CD4-positive, CD25-positive, alpha-beta regulatory T cell (primary cell): Measurements from ENCODE around the gene UBE2F. TPM values are rescaled to one million over a fixed set of nuclear protein-coding genes. Genes with fewer than 3 reads are reported as not detected.
A peak's percentile ranks its signal among the peaks of the same experiment; 100 is the strongest.

ENCODE experiments used
- ATAC-seq, 2 donors: fragments of 150-1000 bp; cut with Tn5 transposase; one replicate each; pipeline ENCODE4 v1.10.0; 2021; ENCODE audit warnings: low read depth in 2 of 2, moderate number of reproducible peaks in 2 of 2, moderate library complexity in 1 of 2
- DNase-seq, 3 donors: peaks; one replicate each; pipeline versions ENCODE4 v3.0.0 to v3.0.0-alpha.2; 2012 to 2022; ENCODE audit warnings: mixed read lengths in 1 of 3
- H3K27ac ChIP-seq: one replicate; pipeline ENCODE4 v1.7.0; 2013; ENCODE audit warnings: mild to moderate bottlenecking, low read length; ENCODE audit not compliant: insufficient read depth, poor library complexity, severe bottlenecking
- H3K27me3 ChIP-seq: one replicate; pipeline ENCODE4 v1.7.0; 2013; ENCODE audit warnings: low read length; ENCODE audit not compliant: control insufficient read depth, insufficient read depth
- H3K36me3 ChIP-seq: one replicate; pipeline ENCODE4 v1.7.0; 2013; ENCODE audit warnings: mild to moderate bottlenecking, low read length, moderate library complexity; ENCODE audit not compliant: control insufficient read depth, insufficient read depth
- H3K4me1 ChIP-seq: 2 replicates; pipeline ENCODE4 v1.7.0; 2013; ENCODE audit warnings: mild to moderate bottlenecking, low read length; ENCODE audit not compliant: insufficient read depth, control insufficient read depth, poor library complexity, severe bottlenecking
- H3K4me3 ChIP-seq: one replicate; pipeline ENCODE4 v1.7.0; 2013; ENCODE audit warnings: low read depth, mild to moderate bottlenecking, low read length, moderate library complexity
- H3K9me3 ChIP-seq, 2 experiments: 1 replicate in 1 of 2; 2 replicates in 1 of 2; pipeline ENCODE4 v1.7.0; 2013; ENCODE audit warnings: low read length in 2 of 2, mild to moderate bottlenecking in 1 of 2, moderate library complexity in 1 of 2; ENCODE audit not compliant: control insufficient read depth in 2 of 2
- H3K27ac Mint-ChIP-seq, 3 donors: one replicate each; pipeline ENCODE4 v1.8.0; 2020 to 2022; ENCODE audit warnings: mild to moderate bottlenecking in 3 of 3, mixed read lengths in 3 of 3, moderate library complexity in 2 of 3
- H3K27me3 Mint-ChIP-seq: one replicate; pipeline ENCODE4 v1.8.0; 2022; ENCODE audit warnings: mild to moderate bottlenecking, mixed read lengths
- H3K36me3 Mint-ChIP-seq: one replicate; pipeline ENCODE4 v1.8.0; 2020; ENCODE audit warnings: mixed read lengths
- H3K4me1 Mint-ChIP-seq, 4 donors: one replicate each; pipeline ENCODE4 v1.8.0; 2020 to 2022; ENCODE audit warnings: mixed read lengths in 4 of 4, mild to moderate bottlenecking in 1 of 4
- H3K4me3 Mint-ChIP-seq, 4 donors: one replicate each; pipeline ENCODE4 v1.8.0; 2020 to 2022; ENCODE audit warnings: mild to moderate bottlenecking in 4 of 4, mixed read lengths in 4 of 4, moderate library complexity in 3 of 4
- H3K9me3 Mint-ChIP-seq, 7 donors: one replicate each; pipeline ENCODE4 v1.8.0; 2020 to 2022; ENCODE audit warnings: mixed read lengths in 7 of 7, mild to moderate bottlenecking in 3 of 7, moderate library complexity in 2 of 7
- polyA plus RNA-seq, 4 donors: library from polyadenylated mRNA; unstranded; fragments of 300-500 nt; fragmentation: Illumina TruSeq; gene quantifications; one replicate each; pipeline ENCODE4 v1.2.3, GENCODE V29; 2021
- total RNA-seq: library from RNA; stranded (reverse); gene quantifications from one replicate; pipeline ENCODE4 v1.2.3, GENCODE V29; 2022

Gene UBE2F
- total RNA-seq (44.3 TPM), polyA plus RNA-seq (100 to 1,000 TPM in 3 of 4 donors, 10 to 100 TPM in 1; 75.2 to 137 (median 120) TPM)

GRCh38 chr2:237966565-237967462 lies at the start of gene UBE2F:
Gene UBE2F, plus strand, starts transcription at chr2:237967014. Its CDS starts 6,094 bp downstream, at chr2:237973108.
- peaks cover 19 to 45% (median 36%) of the 10 kb centered on the region in 4 donors for H3K4me1 Mint-ChIP-seq
- no peaks in the 10 kb centered on the region for H3K36me3 ChIP-seq
- no peaks in the 10 kb centered on the region for H3K27me3 ChIP-seq
- ATAC-seq (peak; percentile 94 to 97), DNase-seq (peak; percentile 94 to 97 (median 97))
- H3K4me1 ChIP-seq, result peaks cover 35% of the 10 kb centered on the region
- H3K4me3 Mint-ChIP-seq, result peak within 1 kb of the TSS; percentile 88 to 97 (median 92)
- peaks cover 11% of the 10 kb centered on the region for H3K27me3 Mint-ChIP-seq
- H3K27ac ChIP-seq, result peak within 1 kb of the TSS; percentile 41
- peaks cover 6% of the 10 kb centered on the region for H3K36me3 Mint-ChIP-seq
- H3K9me3 ChIP-seq, result peaks cover 10 to 14% of the 10 kb centered on the region in 2 experiments
- peak within 1 kb of the TSS; percentile 86 to 93 (median 93) for H3K27ac Mint-ChIP-seq
- H3K4me3 ChIP-seq, result peak within 1 kb of the TSS; percentile 80
- H3K9me3 Mint-ChIP-seq, result peaks cover 0 to 17% (median 3%) of the 10 kb centered on the region in 7 donors

GRCh38 chr2:237917696-237918374 lies 49.0 kb upstream of the UBE2F start:
- no peak overlapping the region for H3K27ac Mint-ChIP-seq
- H3K4me3 Mint-ChIP-seq, result no peak overlapping the region
- DNase-seq, result no peak
- Histone ChIP-seq H3K27ac (no peak overlapping the region), H3K27me3 (no peaks in the 10 kb centered on the region), H3K9me3 (no peaks in the 10 kb centered on the region), H3K36me3 (no peaks in the 10 kb centered on the region), H3K4me1 (no peaks in the 10 kb centered on the region), H3K4me3 (no peak overlapping the region)
- H3K36me3 Mint-ChIP-seq, result no peaks in the 10 kb centered on the region
- no peak for ATAC-seq
- H3K27me3 Mint-ChIP-seq, result no peaks in the 10 kb centered on the region
- no peaks in the 10 kb centered on the region for H3K9me3 Mint-ChIP-seq
- H3K4me1 Mint-ChIP-seq, result peaks cover 0 to 13% (median 3%) of the 10 kb centered on the region in 4 donors

GRCh38 chr2:237919593-237919992 lies 47.2 kb upstream of the UBE2F start:
- no peaks in the 10 kb centered on the region for H3K9me3 ChIP-seq
- H3K36me3 ChIP-seq, result no peaks in the 10 kb centered on the region
- H3K27me3 Mint-ChIP-seq, result no peaks in the 10 kb centered on the region
- no peak overlapping the region for H3K4me3 ChIP-seq
- H3K36me3 Mint-ChIP-seq, result no peaks in the 10 kb centered on the region
- H3K4me3 Mint-ChIP-seq, result no peak overlapping the region
- H3K9me3 Mint-ChIP-seq, result no peaks in the 10 kb centered on the region
- no peaks in the 10 kb centered on the region for H3K27me3 ChIP-seq
- peaks cover 6 to 27% (median 11%) of the 10 kb centered on the region in 4 donors for H3K4me1 Mint-ChIP-seq
- no peak overlapping the region for H3K27ac ChIP-seq
- no peak for DNase-seq
- H3K27ac Mint-ChIP-seq, result peak overlapping the region in 1 of 3 donors; percentile 25
- no peak for ATAC-seq
- H3K4me1 ChIP-seq, result peaks cover 5% of the 10 kb centered on the region

GRCh38 chr2:237920673-237921072 lies 46.1 kb upstream of the UBE2F start:
- Mint-ChIP-seq H3K36me3 (no peaks in the 10 kb centered on the region), H3K4me1 (peaks cover 9 to 30% (median 14%) of the 10 kb centered on the region in 4 donors), H3K9me3 (no peaks in the 10 kb centered on the region), H3K4me3 (no peak overlapping the region), H3K27me3 (no peaks in the 10 kb centered on the region), H3K27ac (no peak overlapping the region)
- Histone ChIP-seq H3K27ac (no peak overlapping the region), H3K9me3 (no peaks in the 10 kb centered on the region), H3K27me3 (no peaks in the 10 kb centered on the region), H3K4me1 (peaks cover 5% of the 10 kb centered on the region), H3K36me3 (no peaks in the 10 kb centered on the region), H3K4me3 (no peak overlapping the region)
- no peak for ATAC-seq
- DNase-seq, result no peak

- DNase-seq, result no peak
- Histone ChIP-seq H3K9me3 (no peaks in the 10 kb centered on the region), H3K4me1 (peaks cover 12% of the 10 kb centered on the region), H3K27ac (no peak overlapping the region), H3K27me3 (no peaks in the 10 kb centered on the region), H3K4me3 (no peak overlapping the region), H3K36me3 (no peaks in the 10 kb centered on the region)
- peak overlapping the region in 2 of 4 donors; percentile 5 to 21 for H3K4me3 Mint-ChIP-seq
- peaks cover 11 to 38% (median 20%) of the 10 kb centered on the region in 4 donors for H3K4me1 Mint-ChIP-seq
- no peak overlapping the region for H3K27ac Mint-ChIP-seq
- no peaks in the 10 kb centered on the region for H3K36me3 Mint-ChIP-seq
- H3K27me3 Mint-ChIP-seq, result no peaks in the 10 kb centered on the region
- H3K9me3 Mint-ChIP-seq, result no peaks in the 10 kb centered on the region
- no peak for ATAC-seq
These were observed 44.8 kb upstream of the UBE2F start for GRCh38 chr2:237921967-237922492.

- peaks cover 11 to 38% (median 22%) of the 10 kb centered on the region in 4 donors for H3K4me1 Mint-ChIP-seq
- Histone ChIP-seq H3K4me3 (peak overlapping the region; percentile 31), H3K27me3 (no peaks in the 10 kb centered on the region), H3K4me1 (peaks cover 12% of the 10 kb centered on the region), H3K36me3 (no peaks in the 10 kb centered on the region), H3K9me3 (no peaks in the 10 kb centered on the region), H3K27ac (no peak overlapping the region)
- peak overlapping the region in 3 of 4 donors; percentile 24 to 67 (median 51) for H3K4me3 Mint-ChIP-seq
- no peaks in the 10 kb centered on the region for H3K27me3 Mint-ChIP-seq
- no peaks in the 10 kb centered on the region for H3K36me3 Mint-ChIP-seq
- DNase-seq (no peak), ATAC-seq (no peak)
- H3K27ac Mint-ChIP-seq, result no peak overlapping the region
- peaks cover 0 to 3% (median 0%) of the 10 kb centered on the region in 7 donors for H3K9me3 Mint-ChIP-seq
These were observed 44.0 kb upstream of the UBE2F start for GRCh38 chr2:237922641-237923361.
